SK-MEL-5 (cell line): ENCODE measurements around the gene RPH3AL. TPM values are rescaled to one million over a fixed set of nuclear protein-coding genes. Genes with fewer than 3 reads are reported as not detected.
"Not testable (repeated sequence)": the region's sequence is repeated elsewhere in the genome, so short reads cannot be mapped to it uniquely, and the experiment has no call there.

Experiments
- DNase-seq: peaks from one replicate; pipeline ENCODE4 v3.0.0-alpha.2; 2016; ENCODE audit warnings: low read depth, low spot score
- in situ Hi-C: cut with HindIII; loops from 2 replicates; pipeline ENCODE4 v1.10.0; 2016; ENCODE audit warnings: low sequenced_read_pairs, high pct_unique_total_duplicates, low pct_unique_long_range_greater_than_20kb
- total RNA-seq: library from RNA; depleted of rRNA; stranded (reverse); fragments of >200 nt; shearing (Covaris generic); gene quantifications from 2 replicates; pipeline ENCODE4 v1.2.3, GENCODE V29; 2014

The RPH3AL gene
- total RNA-seq, 1 experiment from 2014 or later, result 2.4 TPM

- in situ Hi-C loops, result no loop called here
Observed at GRCh38 chr17:330993-331701, 21.5 kb downstream of the RPH3AL start.

GRCh38 chr17:329784-330420 lies 22.7 kb downstream of the RPH3AL start:
- in situ Hi-C loops, result no loop called here

More at GRCh38 chr17:330993-331701, 21.5 kb downstream of the RPH3AL start:
- no peak for DNase-seq

GRCh38 chr17:327971-328370 lies 24.6 kb downstream of the RPH3AL start:
- in situ Hi-C loops, result no loop called here
- DNase-seq, result no peak

More at GRCh38 chr17:329784-330420, 22.7 kb downstream of the RPH3AL start:
- no peak for DNase-seq

- no peak for DNase-seq
- in situ Hi-C loops, result no loop called here
Observed at GRCh38 chr17:327296-327695, 25.3 kb downstream of the RPH3AL start.

- in situ Hi-C loops, result no loop called here
- no peak for DNase-seq
Observed at GRCh38 chr17:326010-326621, 26.5 kb downstream of the RPH3AL start.

- in situ Hi-C loops, result no loop called here
- no peak for DNase-seq
Observed at GRCh38 chr17:325270-326009, 27.2 kb downstream of the RPH3AL start.

GRCh38 chr17:323721-324571 lies 28.7 kb downstream of the RPH3AL start:
- in situ Hi-C loops, result no loop called here
- DNase-seq, result no peak

GRCh38 chr17:323181-323580 lies 29.4 kb downstream of the RPH3AL start:
- no peak for DNase-seq
- in situ Hi-C loops, result no loop called here

GRCh38 chr17:322006-322780 lies 30.4 kb downstream of the RPH3AL start:
- in situ Hi-C loops, result no loop called here
- no peak for DNase-seq

- no peak for DNase-seq
- in situ Hi-C loops, result no loop called here
Observed at GRCh38 chr17:321386-321941, 31.1 kb downstream of the RPH3AL start.

GRCh38 chr17:320809-321385 lies 31.7 kb downstream of the RPH3AL start:
- no peak for DNase-seq
- in situ Hi-C loops, result no loop called here

- in situ Hi-C loops, result no loop called here
- DNase-seq, result no peak
Observed at GRCh38 chr17:320139-320538, 32.5 kb downstream of the RPH3AL start.

GRCh38 chr17:319266-319665 lies 33.3 kb downstream of the RPH3AL start:
- in situ Hi-C loops, result no loop called here
- no peak for DNase-seq

GRCh38 chr17:317070-317469 lies 35.5 kb downstream of the RPH3AL start:
- in situ Hi-C loops, DNase-seq: not testable (repeated sequence)

GRCh38 chr17:315399-315798 lies 37.2 kb downstream of the RPH3AL start:
- in situ Hi-C loops, DNase-seq: not testable (repeated sequence)

GRCh38 chr17:314614-314944 lies 38.0 kb downstream of the RPH3AL start:
- in situ Hi-C loops, DNase-seq: not testable (repeated sequence)
